OCI-LY3 (cell line): ENCODE results near the gene CA12.

Experiments
- H2AFZ ChIP-seq: fragments of 200-600, 300-600 bp; shearing (Covaris generic); 2 replicates; pipeline ENCODE4 v1.6.0; 2014; ENCODE audit warnings: antibody characterized with exemption, low read depth, low read length
- H3K27ac ChIP-seq: fragments of 200-600, 300-600 bp; sonication (generic); 2 replicates; pipeline ENCODE4 v1.5.1; 2014; ENCODE audit warnings: mild to moderate bottlenecking, low read length, moderate library complexity, mixed read lengths
- H3K27me3 ChIP-seq: fragments of 200-600, 300-600 bp; sonication (generic); 2 replicates; pipeline ENCODE4 v1.6.1; 2014; ENCODE audit warnings: low read depth, low read length, mixed read lengths
- H3K36me3 ChIP-seq: fragments of 200-600, 300-600 bp; sonication (generic); replicated peaks from 2 replicates; pipeline ENCODE3; 2014; ENCODE audit warnings: low read depth, low read length, mixed read lengths
- H3K4me1 ChIP-seq: fragments of 300-600, 200-600 bp; sonication (generic); 2 replicates; pipeline ENCODE4 v1.6.1; 2014; ENCODE audit warnings: low read length, mixed read lengths
- H3K4me2 ChIP-seq: fragments of 200-600, 300-600 bp; sonication (generic); 2 replicates; pipeline ENCODE4 v1.6.1; 2014; ENCODE audit warnings: low read length, mixed read lengths
- H3K4me3 ChIP-seq: fragments of 300-600, 200-600 bp; sonication (generic); 2 replicates; pipeline ENCODE4 v1.5.1; 2014; ENCODE audit warnings: antibody characterized with exemption, mild to moderate bottlenecking, low read length, moderate library complexity
- H3K79me2 ChIP-seq: fragments of 300-600, 200-600 bp; shearing (Covaris generic); 2 replicates; pipeline ENCODE4 v1.6.1; 2014; ENCODE audit warnings: mild to moderate bottlenecking, low read length, mixed read lengths
- H3K9ac ChIP-seq: fragments of 300-600, 200-600 bp; shearing (Covaris generic); 2 replicates; pipeline ENCODE4 v1.6.0; 2014; ENCODE audit warnings: mild to moderate bottlenecking, low read length, moderate library complexity
- H3K9me3 ChIP-seq: fragments of 200-600, 300-600 bp; shearing (Covaris generic); 2 replicates; pipeline ENCODE4 v1.6.1; 2014; ENCODE audit warnings: low read length, mixed read lengths; ENCODE audit not compliant: insufficient read depth
- H4K20me1 ChIP-seq: fragments of 200-600, 300-600 bp; sonication (generic); 2 replicates; pipeline ENCODE4 v1.6.1; 2016; ENCODE audit warnings: low read length, mixed read lengths; ENCODE audit not compliant: insufficient read depth
- CTCF ChIP-seq: fragments of 200-600, 300-600 bp; sonication (generic); IDR thresholded peaks from 2 replicates; pipeline ENCODE4 v1.5.1; 2014; ENCODE audit warnings: antibody characterized with exemption, low read length, low read depth
- EZH2phosphoT487 ChIP-seq: fragments of 200-600 bp; shearing (Covaris generic); IDR thresholded peaks from 2 replicates; pipeline ENCODE4 v1.6.1; 2018; ENCODE audit warnings: antibody characterized with exemption, mixed run types, low read depth

CA12 gene

GRCh38 chr15:63329567-63330350, 51.9 kb downstream of the CA12 start:
- Histone ChIP-seq H3K36me3 (no peaks in the 10 kb centered on the region), H2AFZ (no peak overlapping the region), H4K20me1 (no peaks in the 10 kb centered on the region), H3K27me3 (no peaks in the 10 kb centered on the region), H3K79me2 (no peaks in the 10 kb centered on the region), H3K4me1 (peaks cover 5% of the 10 kb centered on the region), H3K4me3 (no peak overlapping the region), H3K9me3 (no peaks in the 10 kb centered on the region), H3K27ac (no peak overlapping the region), H3K9ac (no peak overlapping the region), H3K4me2 (no peak overlapping the region)
- no peak for TF ChIP-seq CTCF
- no peak for TF ChIP-seq EZH2phosphoT487

DNA sequence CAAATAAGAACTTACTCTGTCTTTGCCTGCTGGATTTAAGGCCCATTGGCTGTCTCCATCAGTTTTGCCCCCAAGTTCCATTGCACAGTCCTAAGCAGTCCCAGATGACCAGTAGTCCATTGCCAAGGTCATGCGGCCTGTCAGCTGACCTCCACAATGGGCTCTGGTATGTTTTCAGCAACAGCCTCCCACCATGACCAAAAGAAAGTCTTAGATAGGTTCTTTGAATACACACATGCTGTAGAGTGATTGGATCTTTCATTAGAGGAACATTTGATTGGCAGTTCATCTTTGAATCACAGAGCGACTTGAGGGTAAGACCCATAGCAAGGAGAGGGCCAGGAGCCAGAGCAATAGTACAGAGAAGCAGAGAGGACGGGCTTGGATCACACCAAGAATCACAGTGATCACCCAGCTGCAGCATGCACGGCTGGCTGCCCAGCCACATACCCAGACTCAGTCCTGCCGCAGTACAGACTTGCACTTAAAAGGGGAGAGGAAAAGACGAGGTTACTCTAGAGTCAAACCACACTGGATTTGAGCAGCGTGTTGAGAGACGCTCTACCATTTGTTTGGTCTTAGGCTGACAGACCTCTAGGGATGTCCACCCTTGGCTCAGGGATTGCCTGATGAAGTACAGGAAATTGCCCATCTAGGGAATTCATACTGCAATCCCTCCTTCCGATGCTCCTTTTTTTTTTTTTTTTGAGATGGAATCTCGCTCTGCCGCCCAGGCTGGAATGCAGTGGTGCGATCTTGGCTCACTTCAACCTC, 53.8 kb downstream of the CA12 start:
- Histone ChIP-seq H3K9me3 (no peaks in the 10 kb centered on the region), H4K20me1 (no peaks in the 10 kb centered on the region), H3K27ac (no peak overlapping the region), H3K36me3 (no peaks in the 10 kb centered on the region), H3K4me3 (no peak overlapping the region), H3K4me2 (no peak overlapping the region), H3K79me2 (no peaks in the 10 kb centered on the region), H2AFZ (no peak overlapping the region), H3K4me1 (peaks cover 14% of the 10 kb centered on the region), H3K9ac (no peak overlapping the region), H3K27me3 (no peaks in the 10 kb centered on the region)
- TF ChIP-seq EZH2phosphoT487 (no peak), CTCF (no peak)

DNA sequence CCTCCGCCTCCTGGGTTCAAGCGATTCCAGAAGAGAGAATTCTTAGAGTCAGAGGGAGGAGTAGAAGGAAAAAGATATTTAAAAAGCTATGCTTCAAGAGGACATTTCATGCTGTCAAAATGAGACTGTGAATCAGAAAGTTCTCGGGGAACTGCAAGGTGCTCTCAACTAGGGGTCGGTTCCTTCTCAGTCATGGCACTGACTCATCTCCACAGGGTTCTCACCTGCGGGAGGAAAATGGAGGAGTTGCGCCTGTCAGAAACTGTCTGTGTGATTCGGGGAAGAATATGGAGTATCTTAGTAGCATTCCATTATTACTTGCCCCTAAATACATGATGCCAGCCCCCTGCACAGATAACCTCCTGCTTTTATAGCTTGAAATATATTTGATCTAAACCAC, 56.9 kb downstream of the CA12 start:
- H4K20me1 ChIP-seq: no peaks in the 10 kb centered on the region
- no peak overlapping the region for H3K4me3 ChIP-seq
- no peak overlapping the region for H3K27ac ChIP-seq
- H3K4me2 ChIP-seq: peak overlapping the region; percentile 42
- no peaks in the 10 kb centered on the region for H3K9me3 ChIP-seq
- peaks cover 14% of the 10 kb centered on the region for H3K4me1 ChIP-seq
- no peaks in the 10 kb centered on the region for H3K36me3 ChIP-seq
- H3K27me3 ChIP-seq: no peaks in the 10 kb centered on the region
- no peaks in the 10 kb centered on the region for H3K79me2 ChIP-seq
- no peak for TF ChIP-seq EZH2phosphoT487
- H3K9ac ChIP-seq: no peak overlapping the region
- no peak overlapping the region for H2AFZ ChIP-seq

DNA sequence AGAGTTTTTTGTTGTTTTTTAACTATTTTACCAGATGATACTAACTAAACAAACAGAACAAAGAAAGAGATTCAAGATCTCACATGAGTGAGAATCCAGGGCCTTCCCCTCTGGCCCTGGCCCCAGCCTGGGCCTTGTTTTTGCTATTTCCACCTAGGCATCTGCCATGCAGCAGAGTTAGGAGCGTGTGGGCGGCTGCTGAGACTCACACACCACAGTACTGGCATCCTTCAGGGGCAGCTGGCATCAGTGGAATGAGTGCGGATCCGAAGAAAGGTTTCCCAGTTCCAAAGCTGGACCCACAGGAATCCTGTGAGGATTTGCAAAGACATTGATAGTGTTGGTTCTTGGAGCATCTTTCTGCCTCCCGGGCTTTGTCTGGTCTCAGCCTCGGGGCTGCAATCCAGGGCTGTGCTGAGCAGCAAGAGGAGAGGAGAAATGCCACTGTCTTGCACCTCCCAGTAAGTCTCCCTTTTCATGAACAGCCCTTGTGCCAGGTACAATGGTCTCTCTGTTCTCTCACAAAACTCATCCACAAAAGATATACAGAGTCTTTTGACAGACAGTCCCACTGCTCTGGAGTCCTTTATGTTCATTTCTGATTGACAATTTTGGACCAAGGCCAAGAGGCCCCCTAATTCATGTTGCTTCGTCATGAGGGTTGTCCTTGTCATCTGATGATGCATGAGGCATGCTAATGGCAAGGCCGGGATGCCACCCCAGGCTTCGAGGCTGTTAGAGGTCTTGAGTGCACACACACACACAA, 57.7 kb downstream of the CA12 start:
- H3K27ac ChIP-seq: no peak overlapping the region

More for the DNA sequence above, 57.7 kb downstream of the CA12 start:
- H3K9ac ChIP-seq: no peak overlapping the region
- H3K27me3 ChIP-seq: no peaks in the 10 kb centered on the region
- H3K4me1 ChIP-seq: peaks cover 14% of the 10 kb centered on the region
- H4K20me1 ChIP-seq: no peaks in the 10 kb centered on the region
- H3K9me3 ChIP-seq: no peaks in the 10 kb centered on the region
- no peaks in the 10 kb centered on the region for H3K79me2 ChIP-seq
- H3K36me3 ChIP-seq: no peaks in the 10 kb centered on the region
- no peak overlapping the region for H2AFZ ChIP-seq
- TF ChIP-seq CTCF (no peak), EZH2phosphoT487 (no peak)
- no peak overlapping the region for H3K4me3 ChIP-seq
- H3K4me2 ChIP-seq: peak overlapping the region; percentile 42
